Endothelial cell of umbilical vein (primary cell): Measurements from ENCODE around the gene LPP. TPM values are rescaled to one million over a fixed set of nuclear protein-coding genes. Genes with fewer than 3 reads are reported as not detected.

Experiments
- BruUV-seq: library from RNA; stranded (reverse); fragments of 400-500 nt; replicated peaks from 2 replicates; lab custom pipeline; 2021; lab: Mats Ljungman, UMichigan
- CTCF ChIA-PET: fragments of 300-600, 350-600 bp; sonication (Branson Sonifier 250); formaldehyde crosslinking; loops from one replicate; lab custom pipeline; 2021; ENCODE audit warnings: antibody characterized with exemption, inconsistent platforms; lab: Charles Lee
- POLR2A ChIA-PET: fragments of 300-600, 350-600 bp; sonication (Branson Sonifier 250); formaldehyde crosslinking; loops from one replicate; lab custom pipeline; 2021; ENCODE audit warnings: antibody characterized with exemption, inconsistent platforms; lab: Charles Lee
- DNase-seq: peaks from one replicate; pipeline ENCODE4 v3.0.0-alpha.2; 2011; ENCODE audit warnings: low read depth, low spot score
- FAIRE-seq: peaks from 2 replicates; lab custom pipeline; 2011; peaks lifted over from hg19 to GRCh38; lab: Jason Lieb, UNC
- H2AFZ ChIP-seq: 2 replicates; pipeline ENCODE4 v1.6.0; 2012; ENCODE audit warnings: low read depth, low read length, control low read depth, inconsistent platforms
- H3K27ac ChIP-seq: 2 replicates; pipeline ENCODE4 v1.5.1; 2011; ENCODE audit warnings: low read depth, mild to moderate bottlenecking, control low read depth, low read length, moderate library complexity; ENCODE audit not compliant: insufficient read depth
- H3K27me3 ChIP-seq, 2 experiments: 2 replicates each; pipeline versions ENCODE4 v1.6.0 to v1.6.1; 2011; ENCODE audit warnings: low read length in 2 of 2, mixed read lengths in 1 of 2; ENCODE audit not compliant: control insufficient read depth in 2 of 2, insufficient read depth in 2 of 2
- H3K36me3 ChIP-seq, 2 experiments: 2 replicates in 1 of 2; 3 replicates in 1 of 2; pipeline ENCODE4 v1.5.1; 2011; ENCODE audit warnings: low read length in 2 of 2, mild to moderate bottlenecking in 1 of 2, moderate library complexity in 1 of 2; ENCODE audit not compliant: control insufficient read depth in 2 of 2, insufficient read depth in 2 of 2; ENCODE audit errors: extremely low read depth in 1 of 2
- H3K4me1 ChIP-seq: 3 replicates; pipeline ENCODE4 v1.5.1; 2011; ENCODE audit warnings: mild to moderate bottlenecking, low read length; ENCODE audit not compliant: control insufficient read depth, insufficient read depth; ENCODE audit errors: extremely low read depth
- H3K4me2 ChIP-seq: 2 replicates; pipeline ENCODE4 v1.6.1; 2011; ENCODE audit warnings: low read length, control low read depth, mixed read lengths; ENCODE audit not compliant: insufficient read depth
- H3K4me3 ChIP-seq, 3 experiments: fragments of 200-600 bp in 1 of 3; sonication (generic), shearing (Covaris generic) in 1 of 3; replicated peaks in 1 of 3; 2 replicates each; pipeline ENCODE4 v1.5.1; 2011 to 2016; ENCODE audit warnings: control low read depth in 3 of 3, low read length in 3 of 3, mild to moderate bottlenecking in 2 of 3, inconsistent platforms in 1 of 3, low read depth in 1 of 3, moderate library complexity in 1 of 3; ENCODE audit not compliant: insufficient read depth in 1 of 3
- H3K79me2 ChIP-seq: 2 replicates; pipeline ENCODE4 v1.6.0; 2012; ENCODE audit warnings: low read length, inconsistent platforms; ENCODE audit not compliant: control insufficient read depth, insufficient read depth
- H3K9ac ChIP-seq: replicated peaks from 2 replicates; pipeline ENCODE3; 2011; ENCODE audit warnings: low read length, control low read depth; ENCODE audit not compliant: insufficient read depth; ENCODE audit errors: extremely low read depth
- H3K9me1 ChIP-seq: replicated peaks from 3 replicates; pipeline ENCODE4 v1.6.0; 2011; ENCODE audit warnings: mild to moderate bottlenecking, low read length; ENCODE audit not compliant: control insufficient read depth, insufficient read depth; ENCODE audit errors: extremely low read depth
- H3K9me3 ChIP-seq: replicated peaks from 2 replicates; pipeline ENCODE4 v1.5.1; 2012; ENCODE audit warnings: low read length, inconsistent platforms; ENCODE audit not compliant: control insufficient read depth, insufficient read depth
- H4K20me1 ChIP-seq: replicated peaks from 2 replicates; pipeline ENCODE3; 2011; ENCODE audit warnings: mild to moderate bottlenecking, low read length; ENCODE audit not compliant: control insufficient read depth, insufficient read depth; ENCODE audit errors: extremely low read depth
- EZH2 ChIP-seq: IDR thresholded peaks from 2 replicates; pipeline ENCODE4 v1.6.1; 2012; ENCODE audit warnings: borderline replicate concordance, low read depth, mild to moderate bottlenecking, moderate library complexity, low read length, inconsistent platforms; ENCODE audit not compliant: severe bottlenecking
- FOS ChIP-seq: IDR thresholded peaks from 2 replicates; pipeline ENCODE4 v1.6.1; 2011; ENCODE audit warnings: mild to moderate bottlenecking, low read length, moderate library complexity, borderline replicate concordance; ENCODE audit not compliant: insufficient read depth
- GATA2 ChIP-seq: IDR thresholded peaks from 2 replicates; pipeline ENCODE4 v1.7.0; 2011; ENCODE audit warnings: low read depth, mild to moderate bottlenecking, moderate library complexity, mixed read lengths, low read length; ENCODE audit not compliant: insufficient read length, insufficient read depth
- JUN ChIP-seq: IDR thresholded peaks from 2 replicates; pipeline ENCODE4 v1.6.1; 2011; ENCODE audit warnings: borderline replicate concordance, low read depth; ENCODE audit not compliant: insufficient read length, insufficient read depth
- MYC ChIP-seq: IDR thresholded peaks from one replicate; pipeline ENCODE4 v1.6.1; 2011; ENCODE audit warnings: mild to moderate bottlenecking, low read depth, low read length
- POLR2A ChIP-seq: IDR thresholded peaks from 2 replicates; pipeline ENCODE4 v1.6.1; 2012; ENCODE audit warnings: low read depth, mild to moderate bottlenecking, control low read depth, low read length
- POLR2AphosphoS5 ChIP-seq: IDR thresholded peaks from 2 replicates; pipeline ENCODE4 v1.6.1; 2012; ENCODE audit warnings: low read depth, mild to moderate bottlenecking, control low read depth, low read length, moderate library complexity; ENCODE audit not compliant: insufficient read depth
- dilution Hi-C: fragments of 300-500 bp; cut with MboI; formaldehyde crosslinking; loops from one replicate; pipeline ENCODE4 v1.15.0; 2019; ENCODE audit warnings: low sequenced_read_pairs; ENCODE audit not compliant: extremely low pct_ligation_motif_present
- intact Hi-C: fragments of 100-400 bp; cut with micrococcal nuclease; formaldehyde crosslinking; loops from one replicate; pipeline ENCODE4 v1.10.0; 2022
- polyA plus RNA-seq, 4 experiments: library from polyadenylated mRNA; depleted of rRNA in 3 of 4; stranded (reverse) in 3 of 4; unstranded in 1 of 4; fragments of >200 nt; gene quantifications; 2 replicates each; pipeline versions ENCODE4 v1.2.1 to v1.2.3, GENCODE V29; 2011 to 2012; ENCODE audit warnings: missing spikeins in 1 of 4
- total RNA-seq: library from RNA; stranded (reverse); gene quantifications from 2 replicates; pipeline ENCODE4 v1.2.3, GENCODE V29; 2021
- TF ChIP-seq, protein P1 (sequence below), 2 donors: IDR thresholded peaks; 1 replicate in 1 of 2; 2 replicates in 1 of 2; pipeline ENCODE4 v1.5.1; 2011; ENCODE audit warnings: low read length in 2 of 2, mild to moderate bottlenecking in 2 of 2, moderate library complexity in 2 of 2, control low read depth in 1 of 2, inconsistent platforms in 1 of 2, low read depth in 1 of 2; ENCODE audit not compliant: insufficient read depth in 1 of 2; ENCODE audit errors: extremely low read depth in 1 of 2
- TF ChIP-seq, protein P2 (sequence below): IDR thresholded peaks from 2 replicates; pipeline ENCODE4 v1.6.1; 2011; ENCODE audit not compliant: insufficient read depth, insufficient read length

Gene LPP
- total and polyA plus RNA-seq, 2 donors (not counting 3 experiments of a cell fraction or from before 2014, with no cell fraction given) = 16.9 to 153 TPM

DNA sequence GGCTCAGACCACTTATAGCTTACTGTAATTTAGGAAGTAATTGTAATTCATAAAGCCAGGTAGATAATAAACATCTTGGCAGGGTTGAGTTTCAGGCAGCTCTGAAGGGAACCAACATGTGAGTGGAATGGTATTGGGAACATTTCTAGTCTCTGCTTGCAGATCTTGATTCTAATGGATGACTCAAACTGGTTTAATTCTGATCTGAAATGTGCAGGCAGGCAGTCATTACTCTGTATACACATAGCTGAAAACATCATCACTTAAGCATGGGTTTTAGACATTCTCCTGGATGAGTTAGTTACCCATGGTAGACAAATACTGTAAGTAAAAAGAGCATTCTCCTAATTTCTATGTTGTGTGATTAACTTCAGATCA, 700.8 kb downstream of the LPP start:
- no peaks in the 10 kb centered on the region for H3K27me3 ChIP-seq
- no peak overlapping the region for H3K27ac ChIP-seq
- no peak overlapping the region for H3K4me2 ChIP-seq
- H3K4me1 ChIP-seq = no peaks in the 10 kb centered on the region
- H3K79me2 ChIP-seq = no peaks in the 10 kb centered on the region
- ChIA-PET CTCF (no interaction called here), POLR2A (no interaction called here)
- no peak overlapping the region for H2AFZ ChIP-seq
- no peaks in the 10 kb centered on the region for H3K9me3 ChIP-seq
- intact Hi-C loops (no loop called here), dilution Hi-C loops (no loop called here)
- H3K36me3 ChIP-seq = no peaks in the 10 kb centered on the region
- H3K9me1 ChIP-seq = no peaks in the 10 kb centered on the region
- no peak for TF ChIP-seq EZH2
- DNase-seq (no peak), FAIRE-seq (no peak)
- BruUV-seq = no TSS peak
- no peak overlapping the region for H3K9ac ChIP-seq
- H3K4me3 ChIP-seq = no peak overlapping the region
- peaks cover 2% of the 10 kb centered on the region for H4K20me1 ChIP-seq

DNA sequence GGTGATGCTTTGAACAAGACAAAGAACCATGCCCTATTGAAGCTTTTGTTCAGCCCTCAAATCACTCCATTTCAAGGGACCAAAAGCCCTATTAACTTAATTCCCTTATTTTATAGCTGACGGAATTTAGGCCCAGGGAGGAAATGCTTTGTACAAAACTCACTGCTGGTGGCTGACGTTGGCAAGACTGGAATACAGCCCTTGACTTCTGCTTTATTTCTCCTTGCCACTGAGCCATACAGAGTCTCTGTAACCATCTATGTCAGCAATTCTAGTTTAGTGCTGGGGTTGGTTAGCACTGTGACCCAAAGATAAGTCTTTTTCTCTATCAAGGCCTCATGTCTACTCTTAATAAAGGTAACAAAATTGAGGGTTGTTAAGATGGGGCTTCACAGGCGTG, 701.7 kb downstream of the LPP start:
- Histone ChIP-seq H3K27ac (no peak overlapping the region), H3K9ac (no peak overlapping the region), H3K4me3 (no peak overlapping the region), H3K9me3 (no peaks in the 10 kb centered on the region), H2AFZ (no peak overlapping the region), H3K4me2 (no peak overlapping the region), H4K20me1 (peaks cover 2% of the 10 kb centered on the region), H3K9me1 (no peaks in the 10 kb centered on the region), H3K36me3 (no peaks in the 10 kb centered on the region), H3K4me1 (no peaks in the 10 kb centered on the region), H3K79me2 (no peaks in the 10 kb centered on the region), H3K27me3 (no peaks in the 10 kb centered on the region)
- POLR2A ChIA-PET = no interaction called here
- no peak for DNase-seq
- no peak for TF ChIP-seq POLR2A
- TF ChIP-seq JUN = no peak
- TF ChIP-seq, protein P1, sequence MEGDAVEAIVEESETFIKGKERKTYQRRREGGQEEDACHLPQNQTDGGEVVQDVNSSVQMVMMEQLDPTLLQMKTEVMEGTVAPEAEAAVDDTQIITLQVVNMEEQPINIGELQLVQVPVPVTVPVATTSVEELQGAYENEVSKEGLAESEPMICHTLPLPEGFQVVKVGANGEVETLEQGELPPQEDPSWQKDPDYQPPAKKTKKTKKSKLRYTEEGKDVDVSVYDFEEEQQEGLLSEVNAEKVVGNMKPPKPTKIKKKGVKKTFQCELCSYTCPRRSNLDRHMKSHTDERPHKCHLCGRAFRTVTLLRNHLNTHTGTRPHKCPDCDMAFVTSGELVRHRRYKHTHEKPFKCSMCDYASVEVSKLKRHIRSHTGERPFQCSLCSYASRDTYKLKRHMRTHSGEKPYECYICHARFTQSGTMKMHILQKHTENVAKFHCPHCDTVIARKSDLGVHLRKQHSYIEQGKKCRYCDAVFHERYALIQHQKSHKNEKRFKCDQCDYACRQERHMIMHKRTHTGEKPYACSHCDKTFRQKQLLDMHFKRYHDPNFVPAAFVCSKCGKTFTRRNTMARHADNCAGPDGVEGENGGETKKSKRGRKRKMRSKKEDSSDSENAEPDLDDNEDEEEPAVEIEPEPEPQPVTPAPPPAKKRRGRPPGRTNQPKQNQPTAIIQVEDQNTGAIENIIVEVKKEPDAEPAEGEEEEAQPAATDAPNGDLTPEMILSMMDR (IDR thresholded peaks at IDR 0.05; ENCODE audit: extremely low read depth in 1 of 2, insufficient read depth in 1 of 2, low read depth in 1 of 2, low read length in 2 of 2) = no peak
- TF ChIP-seq, protein P2, sequence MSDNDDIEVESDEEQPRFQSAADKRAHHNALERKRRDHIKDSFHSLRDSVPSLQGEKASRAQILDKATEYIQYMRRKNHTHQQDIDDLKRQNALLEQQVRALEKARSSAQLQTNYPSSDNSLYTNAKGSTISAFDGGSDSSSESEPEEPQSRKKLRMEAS = no peak
- no peak for TF ChIP-seq POLR2AphosphoS5
- TF ChIP-seq EZH2 = no peak
- no peak for TF ChIP-seq FOS
- no peak for TF ChIP-seq GATA2
- no peak for TF ChIP-seq MYC
- intact Hi-C loops (no loop called here), dilution Hi-C loops (no loop called here)
- BruUV-seq = no TSS peak
- CTCF ChIA-PET = no interaction called here
- no peak for FAIRE-seq
